Neural cell (in vitro differentiated cells): ENCODE results near the gene LDB3. TPM values are rescaled to one million over a fixed set of nuclear protein-coding genes. Genes with fewer than 3 reads are reported as not detected.

Experiments
- H2AFZ ChIP-seq: fragments of 200-600, 300-800 bp; sonication (generic), shearing (Covaris generic); 2 replicates; pipeline ENCODE4 v1.6.0; 2014; ENCODE audit warnings: low read depth, mild to moderate bottlenecking, antibody characterized with exemption, low read length, moderate library complexity
- H3F3A ChIP-seq: fragments of 200-600 bp; shearing (Covaris generic); 2 replicates; pipeline ENCODE4 v1.6.1; 2016; ENCODE audit warnings: mild to moderate bottlenecking, moderate library complexity, mixed read lengths, antibody characterized with exemption, low read length; ENCODE audit not compliant: insufficient read depth, poor library complexity, severe bottlenecking
- H3K27ac ChIP-seq: fragments of 200-600, 300-800 bp; sonication (generic), shearing (Covaris generic); 2 replicates; pipeline ENCODE4 v1.5.1; 2014; ENCODE audit warnings: mild to moderate bottlenecking, low read length, moderate library complexity
- H3K27me3 ChIP-seq: fragments of 300-800, 200-600 bp; sonication (generic), shearing (Covaris generic); 2 replicates; pipeline ENCODE4 v1.6.0; 2014; ENCODE audit warnings: mild to moderate bottlenecking, low read depth, low read length, moderate library complexity; ENCODE audit not compliant: insufficient read depth
- H3K36me3 ChIP-seq: fragments of 300-800, 200-600 bp; sonication (generic), shearing (Covaris generic); 2 replicates; pipeline ENCODE4 v1.5.1; 2014; ENCODE audit warnings: mild to moderate bottlenecking, antibody characterized with exemption, low read length, moderate library complexity; ENCODE audit not compliant: insufficient read depth
- H3K4me2 ChIP-seq: fragments of 300-800, 200-600 bp; sonication (generic), shearing (Covaris generic); 2 replicates; pipeline ENCODE4 v1.6.0; 2014; ENCODE audit warnings: mild to moderate bottlenecking, low read length
- H3K4me3 ChIP-seq: fragments of 300-800, 200-600 bp; sonication (generic), shearing (Covaris generic); 2 replicates; pipeline ENCODE4 v1.5.1; 2014; ENCODE audit warnings: mild to moderate bottlenecking, low read length, moderate library complexity
- H3K79me2 ChIP-seq: fragments of 200-600 bp; shearing (Covaris generic); replicated peaks from 2 replicates; pipeline ENCODE4 v1.6.0; 2014; ENCODE audit warnings: mild to moderate bottlenecking, low read length, moderate library complexity; ENCODE audit not compliant: insufficient read depth
- H3K9ac ChIP-seq: fragments of 300-800, 200-600 bp; sonication (generic), shearing (Covaris generic); 2 replicates; pipeline ENCODE4 v1.6.1; 2016; ENCODE audit warnings: mild to moderate bottlenecking, low read length, mixed read lengths
- H3K9me2 ChIP-seq: fragments of 200-600 bp; shearing (Covaris generic); 2 replicates; pipeline ENCODE4 v1.6.1; 2016; ENCODE audit warnings: mild to moderate bottlenecking, low read length, mixed read lengths; ENCODE audit not compliant: insufficient read depth
- H3K9me3 ChIP-seq: fragments of 200-600, 300-800 bp; sonication (generic), shearing (Covaris generic); 2 replicates; pipeline ENCODE4 v1.6.1; 2016; ENCODE audit warnings: mild to moderate bottlenecking, mixed run types, low read length, moderate library complexity, mixed read lengths
- H4K20me1 ChIP-seq: fragments of 200-600 bp; shearing (Covaris generic); 2 replicates; pipeline ENCODE4 v1.6.1; 2016; ENCODE audit warnings: mild to moderate bottlenecking, mixed run types; ENCODE audit not compliant: insufficient read depth
- CTCF ChIP-seq: fragments of 450-650 bp; IDR thresholded peaks from 2 replicates; pipeline ENCODE4 v1.5.1; 2014; ENCODE audit warnings: antibody characterized with exemption, mild to moderate bottlenecking, moderate library complexity; ENCODE audit not compliant: poor library complexity, severe bottlenecking
- EP300 ChIP-seq: fragments of 450-650 bp; conservative IDR thresholded peaks from 2 replicates; pipeline ENCODE4 v1.6.1; 2014; ENCODE audit warnings: antibody characterized with exemption, mild to moderate bottlenecking, moderate library complexity; ENCODE audit not compliant: poor library complexity, severe bottlenecking
- EZH2 ChIP-seq: fragments of 200-600, 300-800 bp; shearing (Covaris generic), sonication (generic); IDR thresholded peaks from 2 replicates; pipeline ENCODE4 v1.6.1; 2014; ENCODE audit warnings: antibody characterized with exemption, low read length, borderline replicate concordance, mild to moderate bottlenecking; ENCODE audit not compliant: insufficient read depth, poor library complexity, severe bottlenecking
- MXI1 ChIP-seq: fragments of 450-650 bp; conservative IDR thresholded peaks from 2 replicates; pipeline ENCODE4 v1.6.1; 2014; ENCODE audit warnings: antibody characterized with exemption, mild to moderate bottlenecking; ENCODE audit not compliant: poor library complexity, severe bottlenecking
- POLR2AphosphoS5 ChIP-seq: IDR thresholded peaks from 2 replicates; pipeline ENCODE4 v1.6.1; 2012
- RAD21 ChIP-seq: fragments of 450-650 bp; conservative IDR thresholded peaks from 2 replicates; pipeline ENCODE4 v1.6.1; 2014; ENCODE audit warnings: antibody characterized with exemption, mild to moderate bottlenecking, moderate library complexity
- REST ChIP-seq: IDR thresholded peaks from 2 replicates; pipeline ENCODE4 v1.6.1; 2012; ENCODE audit warnings: borderline replicate concordance
- SMC3 ChIP-seq: fragments of 450-650 bp; conservative IDR thresholded peaks from 2 replicates; pipeline ENCODE4 v1.6.1; 2014; ENCODE audit warnings: antibody characterized with exemption, mild to moderate bottlenecking, moderate library complexity; ENCODE audit not compliant: poor library complexity
- TAF1 ChIP-seq: IDR thresholded peaks from 2 replicates; pipeline ENCODE4 v1.6.1; 2012; ENCODE audit warnings: low read depth
- polyA plus RNA-seq: library from polyadenylated mRNA; depleted of rRNA; stranded (reverse); fragments of >200 nt; gene quantifications from 2 replicates; pipeline ENCODE4 v1.2.3, GENCODE V29; 2014

Gene LDB3
- polyA plus RNA-seq, 1 donor from 2014 or later, result 0.12 TPM

- Histone ChIP-seq H2AFZ (no peak overlapping the region), H3K4me2 (no peak overlapping the region)
Measured at GRCh38 chr10:86632951-86633350, 35.4 kb upstream of the LDB3 start.

GRCh38 chr10:86635402-86635801 lies 32.9 kb upstream of the LDB3 start:
- no peaks in the 10 kb centered on the region for H3K79me2 ChIP-seq
- H3K9me2 ChIP-seq, result no peaks in the 10 kb centered on the region
- no peak overlapping the region for H2AFZ ChIP-seq
- H3K36me3 ChIP-seq, result no peaks in the 10 kb centered on the region
- no peak overlapping the region for H3K4me2 ChIP-seq
- no peak overlapping the region for H3K4me3 ChIP-seq
- H4K20me1 ChIP-seq, result no peaks in the 10 kb centered on the region
- no peaks in the 10 kb centered on the region for H3K9me3 ChIP-seq
- H3K27me3 ChIP-seq, result peaks cover 12% of the 10 kb centered on the region
- H3K9ac ChIP-seq, result no peak overlapping the region
- H3F3A ChIP-seq, result no peaks in the 10 kb centered on the region
- H3K27ac ChIP-seq, result no peak overlapping the region
- no peak for TF ChIP-seq CTCF
- TF ChIP-seq EZH2, result no peak
- TF ChIP-seq MXI1, result no peak
- no peak for TF ChIP-seq TAF1
- TF ChIP-seq EP300, result no peak
- TF ChIP-seq REST, result no peak

More at GRCh38 chr10:86632951-86633350, 35.4 kb upstream of the LDB3 start:
- no peak overlapping the region for H3K4me3 ChIP-seq
- H3K9me3 ChIP-seq, result no peaks in the 10 kb centered on the region
- H3K27me3 ChIP-seq, result peaks cover 12% of the 10 kb centered on the region
- no peak for TF ChIP-seq TAF1
- no peak for TF ChIP-seq MXI1
- TF ChIP-seq REST, result no peak
- TF ChIP-seq EP300, result no peak
- no peak for TF ChIP-seq POLR2AphosphoS5
- no peak for TF ChIP-seq RAD21
- TF ChIP-seq SMC3, result no peak
- no peak for TF ChIP-seq EZH2
- TF ChIP-seq CTCF, result no peak
- no peaks in the 10 kb centered on the region for H3K79me2 ChIP-seq
- H3F3A ChIP-seq, result no peaks in the 10 kb centered on the region
- no peaks in the 10 kb centered on the region for H4K20me1 ChIP-seq
- no peaks in the 10 kb centered on the region for H3K9me2 ChIP-seq
- H3K9ac ChIP-seq, result no peak overlapping the region
- H3K36me3 ChIP-seq, result no peaks in the 10 kb centered on the region
- no peak overlapping the region for H3K27ac ChIP-seq
